ENCODE results near the gene SEPTIN8. TPM values are rescaled to one million over a fixed set of nuclear protein-coding genes. Genes with fewer than 3 reads are reported as not detected.

SEPTIN8 gene
- total and polyA plus RNA-seq, 2 of the 13 experiments (the other 11 are each of a cell fraction or from before 2014, with no cell fraction given) = 41.4 to 49.9 TPM

DNA sequence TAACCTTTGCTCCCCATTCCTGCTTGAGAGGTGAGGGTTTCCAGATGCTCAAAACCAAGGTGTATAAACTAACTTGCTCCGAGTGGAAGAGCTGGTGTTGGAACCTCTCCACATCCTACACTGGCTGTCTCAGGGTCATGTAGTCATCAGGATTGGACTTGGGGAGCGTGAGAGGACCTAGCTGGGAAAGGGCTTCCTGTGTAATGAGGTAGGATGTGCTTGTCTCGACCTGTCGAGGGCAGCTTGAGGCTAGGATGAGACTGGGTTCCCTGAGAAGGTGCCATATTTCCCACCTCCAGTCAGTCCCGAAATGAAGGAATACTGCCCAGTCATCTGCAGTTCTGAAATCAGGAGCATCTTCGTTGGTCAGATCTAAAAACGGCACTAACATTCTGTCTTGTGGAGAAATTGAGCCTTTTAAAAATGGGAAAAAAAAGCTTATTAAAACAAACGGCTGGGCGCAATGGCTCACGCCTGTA, 28.5 kb downstream of the SEPTIN8 start:
- no peak overlapping the region for H3K4me2 ChIP-seq (ENCODE audit: low read depth, low read length)
- no peaks in the 10 kb centered on the region for H3K9me3 ChIP-seq (ENCODE audit: low read length)
- CTCF ChIA-PET (ENCODE audit: low intra/inter-chr PET ratio, low total read pairs) = no interaction called here
- no peaks in the 10 kb centered on the region for H3K36me3 ChIP-seq (replicated peaks in 1 of 2; ENCODE audit: control insufficient read depth in 1 of 2, insufficient read depth in 2 of 2, low read length in 2 of 2)
- H3K27me3 ChIP-seq (ENCODE audit: control insufficient read depth in 1 of 2, insufficient read depth in 2 of 2, low read length in 2 of 2) = no peaks in the 10 kb centered on the region
- ATAC-seq = peak; percentile 35
- FAIRE-seq = no peak
- intact Hi-C loops (cut with micrococcal nuclease; ENCODE audit: unreplicated experiment) = no loop called here
- no peaks in the 10 kb centered on the region for H4K20me1 ChIP-seq (ENCODE audit: insufficient read depth, low read length)
- no peak overlapping the region for H3K27ac ChIP-seq (ENCODE audit: extremely low read length, insufficient read depth, low read length)
- POLR2A ChIA-PET = no interaction called here
- no peak overlapping the region for H3K9ac ChIP-seq (ENCODE audit: insufficient read depth, low read depth, low read length)
- no peak overlapping the region for H2AFZ ChIP-seq (ENCODE audit: low read length)
- BruUV-seq (replicated peaks) = no TSS peak
- H3K4me1 ChIP-seq (ENCODE audit: insufficient read depth, low read length) = no peaks in the 10 kb centered on the region; the same call in 1 of the 2 replicates
- TF ChIP-seq TBX3 (IDR thresholded peaks at IDR 0.05; ENCODE audit: borderline replicate concordance) (no peak), PRDM15 (CRISPR knock-in tag; IDR thresholded peaks at IDR 0.05) (no peak), ZNF782 (CRISPR knock-in tag; IDR thresholded peaks at IDR 0.05; ENCODE audit: borderline replicate concordance) (no peak), ZNF639 (CRISPR knock-in tag; conservative IDR thresholded peaks at IDR 0.05) (no peak), CBX2 (IDR thresholded peaks at IDR 0.05; ENCODE audit: low read depth, low read length) (no peak), CBX2 (CRISPR knock-in tag; IDR thresholded peaks at IDR 0.05; ENCODE audit: low read depth) (no peak), ATF3 (CRISPR knock-in tag; IDR thresholded peaks at IDR 0.05) (no peak), ZNF501 (CRISPR knock-in tag; IDR thresholded peaks at IDR 0.05) (no peak), DNMT1 (CRISPR knock-in tag; IDR thresholded peaks at IDR 0.05) (no peak), NCOA2 (CRISPR knock-in tag; IDR thresholded peaks at IDR 0.05) (no peak), SCMH1 (CRISPR knock-in tag; IDR thresholded peaks at IDR 0.05; ENCODE audit: borderline replicate concordance) (no peak)
- in situ Hi-C loops (cut with HindIII; ENCODE audit: extremely low pct_ligation_motif_present, low pct_unique_long_range_greater_than_20kb) = loop anchor here (10.0 kb wide), 1 partner anchor 136 kb away; no protein-coding TSS in a partner anchor
- H3K4me3 ChIP-seq (replicated peaks in 1 of 3; ENCODE audit: insufficient read depth in 1 of 3, low read depth in 2 of 3, low read length in 3 of 3) = no peak overlapping the region
- no peaks in the 10 kb centered on the region for H3K79me2 ChIP-seq (ENCODE audit: insufficient read depth, low read length)
- WGBS (ENCODE audit: low lambda C conversion rate) = 53% methylated on average over 10 of the region's 10 CpGs
- no peak for DNase-seq (ENCODE audit: low spot score)

All from HepG2 (cell line).